GM23338 (cell line): ENCODE results near the gene CACNG7. TPM values are rescaled to one million over a fixed set of nuclear protein-coding genes. Genes with fewer than 3 reads are reported as not detected.

Source experiments
- ATAC-seq: fragments of 200-7000 bp; cut with Tn5 transposase; 3 replicates; pipeline ENCODE4 v1.9.1; 2020
- DNase-seq: peaks from one replicate; pipeline ENCODE4 v3.0.0-alpha.2; 2015; ENCODE audit warnings: low spot score
- H2AFZ ChIP-seq: fragments of 200-600 bp; sonication (generic); 2 replicates; pipeline ENCODE4 v1.8.0; 2016; ENCODE audit warnings: antibody characterized with exemption, mild to moderate bottlenecking, moderate library complexity
- H3F3A ChIP-seq: fragments of 200-600 bp; sonication (generic); replicated peaks from 2 replicates; pipeline ENCODE4 v1.8.0; 2017; ENCODE audit warnings: antibody characterized with exemption, mixed run types, low read depth
- H3K27ac ChIP-seq: fragments of 200-600 bp; sonication (generic); 2 replicates; pipeline ENCODE4 v1.6.1; 2016; ENCODE audit warnings: low read depth
- H3K27me3 ChIP-seq: fragments of 200-600 bp; sonication (generic); 2 replicates; pipeline ENCODE4 v1.8.0; 2016; ENCODE audit warnings: mild to moderate bottlenecking, mixed run types, moderate library complexity; ENCODE audit not compliant: insufficient read depth
- H3K36me3 ChIP-seq: fragments of 200-600 bp; sonication (generic); 2 replicates; pipeline ENCODE4 v1.8.0; 2016; ENCODE audit warnings: mild to moderate bottlenecking; ENCODE audit not compliant: insufficient read depth
- H3K4me1 ChIP-seq: fragments of 200-600 bp; sonication (generic); 2 replicates; pipeline ENCODE4 v1.8.0; 2016; ENCODE audit warnings: mild to moderate bottlenecking, moderate library complexity; ENCODE audit not compliant: insufficient read depth
- H3K4me2 ChIP-seq: fragments of 200-600 bp; sonication (generic); 2 replicates; pipeline ENCODE4 v1.7.1; 2017; ENCODE audit warnings: mixed run types
- H3K4me3 ChIP-seq: fragments of 200-600 bp; sonication (generic); 2 replicates; pipeline ENCODE4 v1.6.1; 2016; ENCODE audit warnings: mixed run types
- H3K79me2 ChIP-seq: fragments of 200-600 bp; sonication (generic); replicated peaks from 2 replicates; pipeline ENCODE4 v1.8.0; 2017; ENCODE audit warnings: mild to moderate bottlenecking; ENCODE audit not compliant: insufficient read depth
- H3K9me2 ChIP-seq: fragments of 200-600 bp; sonication (generic); 2 replicates; pipeline ENCODE4 v1.8.0; 2017; ENCODE audit not compliant: insufficient read depth
- H4K20me1 ChIP-seq: fragments of 200-600 bp; sonication (generic); replicated peaks from 2 replicates; pipeline ENCODE4 v1.8.0; 2017; ENCODE audit warnings: mild to moderate bottlenecking; ENCODE audit not compliant: insufficient read depth
- H3K27ac Mint-ChIP-seq: 2 replicates; pipeline ENCODE4 v1.8.0; 2020; ENCODE audit warnings: inconsistent platforms, mild to moderate bottlenecking, moderate library complexity, mixed read lengths
- H3K27me3 Mint-ChIP-seq: 3 replicates; pipeline ENCODE4 v1.8.0; 2022; ENCODE audit warnings: low read depth, mild to moderate bottlenecking, moderate library complexity, mixed read lengths, inconsistent platforms; ENCODE audit not compliant: insufficient read depth, poor library complexity
- H3K36me3 Mint-ChIP-seq: 3 replicates; pipeline ENCODE4 v1.8.0; 2021; ENCODE audit warnings: low read depth, mild to moderate bottlenecking, inconsistent platforms, moderate library complexity, mixed read lengths
- H3K4me1 Mint-ChIP-seq: 3 replicates; pipeline ENCODE4 v1.8.0; 2020; ENCODE audit warnings: mild to moderate bottlenecking, inconsistent platforms, mixed read lengths
- H3K4me3 Mint-ChIP-seq: 3 replicates; pipeline ENCODE4 v1.8.0; 2021; ENCODE audit warnings: moderate library complexity, mild to moderate bottlenecking, inconsistent platforms, mixed read lengths
- H3K9me3 Mint-ChIP-seq: 3 replicates; pipeline ENCODE4 v1.8.0; 2020; ENCODE audit warnings: moderate library complexity, mild to moderate bottlenecking, inconsistent platforms, mixed read lengths
- CREB1 ChIP-seq: fragments of 250-450 bp; sonication (Bioruptor Pico); IDR thresholded peaks from 2 replicates; pipeline ENCODE4 v1.5.0; 2020; ENCODE audit warnings: low read depth, mild to moderate bottlenecking, moderate library complexity
- CTCF ChIP-seq, 2 experiments: fragments of 200-600 bp in 1 of 2; sonication (generic) in 1 of 2; conservative IDR thresholded peaks; 2 replicates each; pipeline versions ENCODE4 v1.5.1 to v1.6.1; 2016 to 2017; ENCODE audit warnings: antibody characterized with exemption in 2 of 2, low read depth in 2 of 2, mild to moderate bottlenecking in 2 of 2, moderate library complexity in 1 of 2
- ETS1 ChIP-seq: IDR thresholded peaks from 2 replicates; pipeline ENCODE4 v1.6.1; 2016; ENCODE audit warnings: antibody characterized with exemption
- EZH2 ChIP-seq: fragments of 200-600 bp; sonication (generic); IDR thresholded peaks from one replicate; pipeline ENCODE4 v1.8.0; 2017; ENCODE audit warnings: antibody characterized with exemption, mild to moderate bottlenecking, low read depth; ENCODE audit not compliant: unreplicated experiment
- NANOG ChIP-seq: IDR thresholded peaks from 2 replicates; pipeline ENCODE4 v1.6.1; 2016; ENCODE audit warnings: antibody characterized with exemption, borderline replicate concordance
- POLR2AphosphoS5 ChIP-seq: IDR thresholded peaks from 2 replicates; pipeline ENCODE4 v1.6.1; 2016; ENCODE audit warnings: antibody characterized with exemption, low read depth
- REST ChIP-seq: IDR thresholded peaks from one replicate; pipeline ENCODE4 v1.6.1; 2018; ENCODE audit warnings: antibody characterized with exemption; ENCODE audit not compliant: unreplicated experiment
- STAT1 ChIP-seq: IDR thresholded peaks from one replicate; pipeline ENCODE4 v1.6.1; 2016; ENCODE audit warnings: antibody characterized with exemption; ENCODE audit not compliant: unreplicated experiment
- ZNF114 ChIP-seq: fragments of 250-450 bp; sonication (Bioruptor Pico); IDR thresholded peaks from 2 replicates; pipeline ENCODE4 v1.5.0; 2020; ENCODE audit warnings: mild to moderate bottlenecking, moderate library complexity
- ZNF331 ChIP-seq: fragments of 250-450 bp; sonication (Bioruptor Pico); IDR thresholded peaks from 2 replicates; pipeline ENCODE4 v1.5.0; 2020; ENCODE audit warnings: low read depth, mild to moderate bottlenecking, moderate library complexity
- polyA plus RNA-seq: library from polyadenylated mRNA; unstranded; fragments of >200 nt; fragmentation: Nextera tagmentation; extraction: Ambion mirVana; gene quantifications from 2 replicates; pipeline ENCODE4 v1.2.1, GENCODE V29; 2016
- total RNA-seq: library from RNA; depleted of rRNA; stranded (reverse); fragments of >200 nt; shearing (Covaris generic); gene quantifications from 2 replicates; pipeline ENCODE4 v1.2.3, GENCODE V29; 2014

Gene CACNG7
- total and polyA plus RNA-seq, 2 experiments from 2014 or later: 9.8 to 15.6 TPM

- TF ChIP-seq EZH2: no peak
These were observed 1.4 kb upstream of the CACNG7 start (continued) for GRCh38 chr19:53907690-53908089.

GRCh38 chr19:53908106-53908934 lies 758 bp upstream of the CACNG7 start:
- Mint-ChIP-seq H3K9me3 (peaks cover 6% of the 10 kb centered on the region; the same call in 2 of the 3 replicates), H3K27me3 (peaks cover 57% of the 10 kb centered on the region), H3K4me1 (peaks cover 47% of the 10 kb centered on the region), H3K36me3 (peaks cover 12% of the 10 kb centered on the region), H3K27ac (peak overlapping the region; percentile 28; the same call in 1 of the 2 replicates), H3K4me3 (peak overlapping the region; percentile 87)
- H3K9me2 ChIP-seq: no peaks in the 10 kb centered on the region
- H3F3A ChIP-seq: peaks cover 21% of the 10 kb centered on the region; the same call in 1 of the 2 replicates
- H3K36me3 ChIP-seq: peaks cover 4% of the 10 kb centered on the region; the same call in 1 of the 2 replicates
- H2AFZ ChIP-seq: peak overlapping the region; percentile 88
- DNase-seq (peak; percentile 95), ATAC-seq (peak; percentile 76)
- peaks cover 25% of the 10 kb centered on the region for H3K79me2 ChIP-seq
- TF ChIP-seq CREB1 (CRISPR knock-in tag) (no peak), CTCF (conservative IDR thresholded peaks at IDR 0.05; ENCODE audit: low read depth in 2 of 2) (no peak), NANOG (no peak), ZNF331 (CRISPR knock-in tag) (no peak), STAT1 (no peak), POLR2AphosphoS5 (0 out of 2 replicates have a peak, but pooled peaks have one; percentile 48), ZNF114 (no peak), REST (no peak), ETS1 (peak; percentile 97)
- no peaks in the 10 kb centered on the region; the same call in 1 of the 2 replicates for H4K20me1 ChIP-seq
- peak overlapping the region; percentile 77 for H3K4me3 ChIP-seq
- H3K27me3 ChIP-seq: peaks cover 41% of the 10 kb centered on the region
- peak overlapping the region; percentile 95 for H3K4me2 ChIP-seq
- H3K27ac ChIP-seq: peak overlapping the region; percentile 69; the same call in 1 of the 2 replicates
- H3K4me1 ChIP-seq: peaks cover 12% of the 10 kb centered on the region; the same call in 1 of the 2 replicates
